ENCODE measurements around the gene SLC9A5.

SLC9A5 gene

GRCh38 chr16:67302076-67302475 lies 53.3 kb downstream of the SLC9A5 start:
- in situ Hi-C loops (cut with HindIII; ENCODE audit: low sequenced_read_pairs): no loop called here

- in situ Hi-C loops (cut with HindIII; ENCODE audit: low sequenced_read_pairs): no loop called here
Observed at GRCh38 chr16:67302970-67303369, 54.2 kb downstream of the SLC9A5 start.

- in situ Hi-C loops (cut with HindIII; ENCODE audit: low sequenced_read_pairs): no loop called here
Observed at GRCh38 chr16:67304020-67304419, 55.2 kb downstream of the SLC9A5 start.

DNA sequence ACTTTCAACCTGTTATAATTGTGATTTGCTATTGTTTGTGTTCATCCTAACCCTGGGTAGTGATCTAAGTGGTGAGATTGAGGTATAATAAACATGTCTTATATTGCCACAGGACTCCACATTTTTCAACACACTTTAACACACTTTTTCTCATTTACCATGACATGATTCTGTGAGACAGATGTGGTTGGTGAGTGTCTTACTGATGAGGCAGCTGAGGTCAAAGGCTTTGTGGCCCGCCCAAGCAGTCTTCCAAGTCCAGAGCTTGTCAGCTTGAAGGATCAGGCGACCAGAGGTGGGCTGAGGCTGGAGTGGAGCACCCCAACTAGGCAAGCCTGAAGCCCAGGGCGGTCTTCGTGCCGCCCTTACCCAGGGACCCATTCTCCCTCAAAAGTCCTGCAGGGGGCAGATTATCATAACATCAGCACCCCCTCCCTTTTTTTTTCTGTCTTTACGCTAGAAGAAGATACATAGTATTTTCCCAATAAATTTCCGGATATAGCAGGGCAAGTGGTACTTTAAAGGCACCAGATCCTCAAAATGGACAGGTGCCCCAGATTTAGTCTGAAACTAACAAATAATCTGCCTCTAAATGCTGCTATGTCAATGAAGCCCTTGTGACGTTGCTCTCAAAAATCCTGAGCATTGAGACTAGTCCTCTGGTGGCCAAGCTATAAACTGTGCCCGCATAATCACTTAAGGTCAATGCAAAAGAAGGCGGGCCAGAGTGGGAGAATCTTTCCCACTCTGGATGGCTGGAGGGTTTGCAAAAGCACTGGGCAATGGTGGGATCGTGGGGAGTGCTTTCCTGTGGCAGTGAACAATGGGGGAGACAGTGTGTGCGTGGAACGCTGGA lies 56.7 kb downstream of the SLC9A5 start:
- in situ Hi-C loops (cut with HindIII; ENCODE audit: low sequenced_read_pairs): loop anchor here (5.0 kb wide), 1 partner anchor 102 kb away; no protein-coding TSS in a partner anchor

DNA sequence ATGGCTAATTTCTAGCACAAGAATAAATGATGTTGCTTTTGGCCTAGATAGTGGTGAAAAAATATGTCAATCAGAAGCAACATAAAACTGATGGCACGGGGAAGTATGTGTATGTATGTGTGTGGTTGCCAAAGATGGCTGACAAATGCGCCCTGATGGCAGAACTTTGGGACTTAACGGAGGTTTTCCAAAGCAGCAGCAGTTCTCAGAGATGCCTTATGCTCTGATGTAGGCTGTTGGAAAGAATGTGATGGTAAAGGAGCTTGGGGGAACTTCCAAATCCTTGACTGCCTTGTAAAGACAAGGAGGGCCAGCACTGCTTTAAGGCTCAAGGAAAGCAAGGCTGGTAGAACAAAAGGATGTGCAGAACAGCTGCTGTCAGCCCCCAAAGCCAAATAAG lies 61.8 kb downstream of the SLC9A5 start:
- in situ Hi-C loops (cut with HindIII; ENCODE audit: low sequenced_read_pairs): no loop called here

- in situ Hi-C loops (cut with HindIII; ENCODE audit: low sequenced_read_pairs): no loop called here
Observed at GRCh38 chr16:67311607-67312488, 63.1 kb downstream of the SLC9A5 start.

DNA sequence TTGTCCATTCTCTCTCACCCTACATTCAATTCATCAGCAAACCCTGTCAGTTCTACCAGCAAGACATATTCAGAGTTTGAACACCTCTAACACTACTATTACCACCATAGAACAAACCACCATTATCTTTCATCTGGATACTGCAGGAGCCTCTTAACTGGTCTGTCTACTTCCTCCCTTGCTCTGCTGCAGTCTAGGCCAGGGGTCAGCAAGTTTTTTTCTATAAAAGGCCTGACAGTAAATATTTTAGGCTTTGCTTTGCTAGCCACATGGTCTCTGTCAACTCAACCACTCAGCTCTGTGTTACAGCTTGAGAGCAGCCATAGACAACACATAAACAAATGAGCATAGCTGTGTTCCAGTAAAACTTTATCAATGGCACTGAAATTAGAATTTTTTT lies 63.9 kb downstream of the SLC9A5 start:
- in situ Hi-C loops (cut with HindIII; ENCODE audit: low sequenced_read_pairs): no loop called here

GRCh38 chr16:67317853-67318252 lies 69.1 kb downstream of the SLC9A5 start:
- in situ Hi-C loops (cut with HindIII; ENCODE audit: low sequenced_read_pairs): no loop called here
